NCI-H526 (cell line): ENCODE measurements around the gene IRS1.

Experiments
- DNase-seq, 2 experiments: peaks; one replicate each; lab custom pipeline; 2025; lab: John Stamatoyannopoulos, UW

IRS1 gene

DNA sequence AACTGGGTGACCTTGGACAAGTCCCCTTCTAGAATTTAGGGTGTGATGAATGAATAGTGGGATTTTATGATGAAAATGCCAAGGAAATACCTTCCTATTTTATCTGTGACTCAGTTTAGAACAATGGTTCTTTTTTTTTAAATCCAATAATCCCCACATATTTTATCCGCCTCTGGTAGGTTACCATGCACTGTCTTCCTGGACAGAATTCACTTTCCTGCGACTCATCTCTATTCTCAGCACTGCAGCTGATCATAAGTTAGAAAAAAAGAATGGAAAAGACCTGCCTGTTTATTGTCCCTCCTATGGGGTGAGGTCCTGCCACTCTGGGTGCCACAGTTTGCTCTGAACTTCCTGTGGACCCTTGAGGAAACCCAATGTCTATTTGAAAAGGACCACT is 73.1 kb downstream of the IRS1 start:
- DNase-seq: no peak

DNA sequence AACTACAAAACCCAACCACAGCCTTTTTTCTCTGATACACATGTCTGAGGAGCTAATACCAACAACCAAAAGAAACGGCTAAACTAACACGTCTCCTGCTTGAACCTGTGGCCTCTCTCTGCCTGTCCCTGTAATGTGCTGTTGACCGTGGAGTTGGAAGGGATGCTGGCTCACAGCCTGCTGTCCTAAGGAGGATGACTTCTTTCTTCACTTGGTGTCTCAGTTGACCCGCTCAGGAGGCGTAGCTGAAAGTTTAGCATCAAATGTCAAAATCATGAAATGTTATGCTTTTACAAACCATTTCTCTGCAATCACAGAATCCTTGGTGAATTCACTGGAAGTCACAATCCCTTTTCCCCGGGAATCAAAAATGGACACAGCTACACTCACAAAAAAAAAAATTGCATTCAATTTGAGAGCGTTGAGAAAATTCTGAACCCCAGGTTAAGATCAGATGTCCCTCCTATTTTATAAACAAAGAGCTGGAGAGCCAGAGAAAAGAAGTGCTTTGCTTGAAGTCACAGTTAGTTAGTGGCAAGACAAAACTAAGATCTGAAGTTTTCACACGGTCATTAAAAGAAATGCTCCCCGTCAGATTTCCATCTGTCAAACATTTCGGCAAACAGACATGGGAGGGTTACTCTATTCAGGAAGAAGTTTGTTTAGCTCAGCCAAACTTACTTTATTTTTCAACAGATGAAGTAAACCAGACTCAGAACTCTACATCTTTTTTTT is 74.3 kb downstream of the IRS1 start:
- DNase-seq: no peak

DNA sequence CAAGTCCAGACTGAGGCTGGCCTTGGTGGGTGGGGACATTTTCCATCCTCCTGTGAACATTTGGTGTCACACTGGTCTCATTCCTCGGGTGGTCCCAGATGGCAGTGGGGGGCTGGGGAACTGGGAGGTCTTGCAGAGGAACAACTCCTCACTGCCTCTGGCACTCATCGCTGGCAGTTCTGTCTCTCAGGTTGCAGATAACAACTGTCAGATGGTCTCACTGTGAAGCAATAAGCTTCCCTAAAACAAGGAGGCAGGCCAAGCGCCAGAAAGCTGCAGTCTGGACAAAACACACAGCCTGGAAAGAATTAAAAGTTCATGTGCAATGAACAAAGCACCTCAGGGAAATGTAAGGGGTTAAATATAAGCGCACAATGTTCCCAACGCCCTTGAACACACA is 78.1 kb downstream of the IRS1 start:
- no peak for DNase-seq

DNA sequence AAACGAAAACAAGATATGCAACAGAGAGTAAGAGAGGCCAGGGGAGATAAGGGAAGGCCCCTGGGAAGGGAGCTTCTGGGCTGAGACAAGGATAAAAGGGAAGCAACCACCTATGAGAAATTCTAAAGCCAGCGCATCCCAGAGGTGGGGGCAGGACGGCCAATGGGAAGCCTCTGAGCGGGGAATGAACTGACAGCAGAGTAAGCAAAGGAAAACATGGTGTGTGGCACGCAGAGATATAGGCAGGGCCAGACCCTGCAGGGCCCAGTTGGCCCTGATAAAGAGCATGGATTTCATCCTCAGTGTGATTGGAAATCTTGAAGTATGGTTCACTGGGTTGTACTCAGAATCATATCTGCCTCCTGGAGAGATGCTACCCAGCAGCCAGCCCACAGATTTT is 78.7 kb downstream of the IRS1 start:
- no peak for DNase-seq

DNA sequence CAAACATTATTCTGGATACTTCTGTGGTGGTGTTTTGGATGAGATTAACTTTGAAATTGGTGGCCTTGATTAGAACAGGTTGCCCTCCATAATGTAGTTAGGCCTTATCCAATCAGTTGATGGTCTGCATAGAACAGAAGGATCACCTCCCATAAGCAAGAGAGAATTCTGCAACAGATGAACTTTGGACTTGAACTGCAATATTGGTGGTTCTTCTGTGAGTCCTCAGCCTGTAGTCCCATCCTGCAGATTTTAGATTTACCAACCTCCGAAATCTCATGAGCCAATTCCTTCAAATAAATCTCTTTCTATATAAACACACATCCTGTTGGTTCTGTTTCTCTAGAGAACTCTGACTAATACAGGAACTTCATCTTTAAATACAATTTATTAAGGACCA is 81.9 kb downstream of the IRS1 start:
- no peak for DNase-seq

GRCh38 chr2:226716126-226716525 is 83.5 kb downstream of the IRS1 start:
- no peak for DNase-seq

- DNase-seq: no peak
These were observed 84.2 kb downstream of the IRS1 start for GRCh38 chr2:226715347-226715990.

GRCh38 chr2:226712941-226713340 is 86.7 kb downstream of the IRS1 start:
- no peak for DNase-seq

- no peak for DNase-seq
These were observed 87.9 kb downstream of the IRS1 start for GRCh38 chr2:226711606-226712296.

- DNase-seq: no peak
These were observed 92.1 kb downstream of the IRS1 start for GRCh38 chr2:226707499-226707898.

DNA sequence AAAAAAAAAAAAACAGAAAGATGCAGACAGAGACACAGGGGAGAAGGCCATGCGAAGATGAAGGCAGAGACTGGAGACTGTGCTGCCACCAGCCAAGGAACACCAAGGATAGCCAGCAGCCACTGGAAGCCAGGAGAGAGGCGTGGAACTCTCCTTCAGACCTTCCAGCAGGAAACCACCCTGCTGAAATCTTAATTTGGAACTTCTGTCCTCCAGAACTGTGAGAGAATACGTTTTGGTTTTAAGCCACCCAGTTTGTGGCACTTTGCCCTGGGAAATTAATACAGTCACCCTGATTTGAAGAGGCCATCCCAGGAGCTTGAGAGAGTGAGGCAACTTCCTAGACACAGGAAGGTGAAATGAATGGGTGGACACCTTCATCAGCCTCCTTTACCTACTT is 93.7 kb downstream of the IRS1 start:
- no peak for DNase-seq

- DNase-seq: no peak
These were observed 94.3 kb downstream of the IRS1 start for GRCh38 chr2:226705133-226705886.

DNA sequence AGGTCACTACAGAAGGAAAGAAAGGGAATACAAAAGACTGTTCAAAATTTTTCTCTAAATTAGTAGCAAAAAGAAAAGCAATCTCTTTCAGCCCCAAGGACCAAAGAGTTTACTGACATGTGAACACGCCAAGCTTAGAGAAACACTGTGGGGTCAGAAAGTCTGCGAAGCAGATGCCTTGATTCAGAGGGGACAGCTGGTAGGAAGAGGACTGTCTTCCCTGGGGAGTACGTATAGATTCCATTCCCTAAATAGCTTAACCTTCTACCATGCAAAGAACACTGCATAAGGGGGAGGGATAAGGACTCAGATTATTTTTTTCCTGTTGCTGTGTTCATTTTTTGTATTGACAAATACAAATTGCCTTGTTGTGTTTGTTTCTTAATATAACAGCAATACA is 96.1 kb downstream of the IRS1 start:
- no peak for DNase-seq

DNA sequence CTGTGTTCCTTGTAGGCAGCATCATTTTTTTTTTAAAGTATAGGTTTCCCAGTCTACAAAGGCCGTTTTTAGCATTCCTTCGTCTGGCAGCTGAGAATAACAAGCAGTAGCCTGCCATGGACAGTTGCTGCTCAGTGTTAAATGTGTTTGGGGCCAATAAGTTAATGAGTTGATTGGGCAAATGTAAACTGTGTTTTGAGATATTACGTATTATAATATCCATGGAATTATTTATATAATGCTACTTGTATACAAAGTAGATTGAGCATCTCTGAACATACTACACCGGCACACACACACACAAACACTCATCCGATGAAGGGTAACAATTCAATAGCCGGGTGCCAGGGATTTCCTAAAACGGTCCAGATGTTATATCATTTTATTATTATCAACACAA is 97.2 kb downstream of the IRS1 start:
- no peak for DNase-seq

- DNase-seq: no peak
These were observed 98.6 kb downstream of the IRS1 start for GRCh38 chr2:226701052-226701451.

GRCh38 chr2:226699321-226699720 is 100.3 kb downstream of the IRS1 start:
- no peak for DNase-seq

DNA sequence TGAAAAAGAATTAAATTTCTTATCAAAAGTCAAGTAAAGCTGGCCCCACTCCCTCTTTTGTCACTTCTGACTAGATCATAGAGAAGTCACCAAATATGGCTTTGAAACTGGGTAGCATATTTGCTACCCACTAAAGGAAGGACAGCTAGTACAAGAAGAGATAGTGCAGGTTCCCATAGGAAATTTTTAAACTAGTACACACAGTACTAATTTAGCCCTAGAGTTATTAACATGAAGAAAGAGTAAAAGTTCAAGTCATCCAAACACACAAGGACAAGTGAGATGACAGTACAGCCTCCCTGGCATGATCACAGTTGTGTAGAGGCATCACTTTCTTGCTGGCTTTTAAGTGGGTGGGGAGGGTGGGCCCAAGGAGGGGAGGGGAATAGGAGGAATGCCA is 100.9 kb downstream of the IRS1 start:
- DNase-seq: no peak

- no peak for DNase-seq
These were observed 104.9 kb downstream of the IRS1 start for GRCh38 chr2:226694586-226695284.

GRCh38 chr2:226694149-226694548 is 105.5 kb downstream of the IRS1 start:
- no peak for DNase-seq

GRCh38 chr2:226693521-226693920 is 106.1 kb downstream of the IRS1 start:
- no peak for DNase-seq

DNA sequence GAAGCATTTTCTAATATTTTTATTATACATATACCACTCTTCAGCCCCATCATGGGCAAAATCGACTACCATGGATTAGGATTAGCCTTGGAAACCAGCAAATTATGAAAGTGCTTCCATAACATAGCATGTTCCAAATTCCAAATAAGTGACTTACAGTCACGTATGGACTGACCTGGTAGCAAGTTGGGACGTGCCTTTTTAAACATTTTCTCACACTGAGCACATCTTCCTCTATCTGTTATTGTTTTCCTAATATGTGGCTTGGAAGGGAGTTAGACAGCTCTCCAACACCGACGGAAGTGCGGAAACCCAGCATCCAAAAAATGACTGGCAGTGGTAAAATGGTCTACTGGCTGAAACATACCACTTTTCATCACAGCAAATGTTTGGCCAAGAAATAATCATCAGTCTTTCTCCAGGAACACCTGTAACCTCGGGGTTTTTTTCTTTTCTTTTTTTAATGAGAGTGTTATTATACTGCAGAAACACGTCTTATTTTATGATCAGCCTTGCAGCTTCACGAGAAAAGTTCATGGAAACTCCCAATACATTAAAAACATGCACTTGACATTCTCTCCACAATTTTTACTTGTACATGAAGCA is 107.0 kb downstream of the IRS1 start:
- no peak for DNase-seq

DNA sequence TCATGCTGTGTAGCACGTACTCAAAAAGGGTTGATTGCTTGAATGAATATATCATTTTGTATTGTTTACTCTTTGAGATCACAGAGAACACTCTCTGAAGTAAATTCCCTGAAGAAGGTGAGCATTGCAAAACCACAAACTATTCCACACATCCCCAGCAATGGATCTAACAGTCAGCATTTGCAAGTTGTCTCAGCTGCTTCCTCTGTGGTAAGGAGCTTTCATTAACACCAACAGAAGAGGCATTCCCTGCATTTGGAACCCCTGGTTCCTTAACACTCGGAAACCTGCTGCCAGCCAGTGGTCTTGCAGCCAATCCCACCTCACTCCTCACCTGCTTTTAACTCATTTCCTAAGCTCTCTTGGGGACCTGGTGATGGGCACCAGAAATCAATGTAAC is 108.4 kb downstream of the IRS1 start:
- no peak for DNase-seq
